ENCODE data around the gene SETBP1. TPM values are rescaled to one million over a fixed set of nuclear protein-coding genes. Genes with fewer than 3 reads are reported as not detected.

Gene SETBP1
- total RNA-seq, 1 donor from 2014 or later: 131 TPM

- peaks cover 7% of the 10 kb centered on the region for H3K4me1 Mint-ChIP-seq (ENCODE audit: unreplicated experiment)
- H3K36me3 Mint-ChIP-seq (ENCODE audit: low read depth, unreplicated experiment): no peaks in the 10 kb centered on the region
- no peak overlapping the region for H3K4me3 Mint-ChIP-seq (ENCODE audit: unreplicated experiment)
- TF ChIP-seq CTCF (IDR thresholded peaks at IDR 0.05; ENCODE audit: unreplicated experiment): no peak
- H3K27ac Mint-ChIP-seq (ENCODE audit: unreplicated experiment): no peak overlapping the region
- no peaks in the 10 kb centered on the region for H3K27me3 Mint-ChIP-seq (ENCODE audit: unreplicated experiment)
- DNase-seq (ENCODE audit: low spot score): no peak
- H3K9me3 Mint-ChIP-seq (ENCODE audit: unreplicated experiment): no peaks in the 10 kb centered on the region
Measured at GRCh38 chr18:44637210-44638033, 43.3 kb upstream of the SETBP1 start.

GRCh38 chr18:44638034-44638540, 42.6 kb upstream of the SETBP1 start:
- H3K9me3 Mint-ChIP-seq (ENCODE audit: unreplicated experiment): no peaks in the 10 kb centered on the region

GRCh38 chr18:44638811-44639210, 41.9 kb upstream of the SETBP1 start:
- no peak for DNase-seq (ENCODE audit: low spot score)
- H3K27me3 Mint-ChIP-seq (ENCODE audit: unreplicated experiment): no peaks in the 10 kb centered on the region
- no peak for TF ChIP-seq CTCF (IDR thresholded peaks at IDR 0.05; ENCODE audit: unreplicated experiment)
- H3K4me3 Mint-ChIP-seq (ENCODE audit: unreplicated experiment): no peak overlapping the region
- peaks cover 8% of the 10 kb centered on the region for H3K4me1 Mint-ChIP-seq (ENCODE audit: unreplicated experiment)
- H3K36me3 Mint-ChIP-seq (ENCODE audit: low read depth, unreplicated experiment): no peaks in the 10 kb centered on the region
- H3K9me3 Mint-ChIP-seq (ENCODE audit: unreplicated experiment): no peaks in the 10 kb centered on the region
- H3K27ac Mint-ChIP-seq (ENCODE audit: unreplicated experiment): no peak overlapping the region

More at GRCh38 chr18:44638034-44638540, 42.6 kb upstream of the SETBP1 start:
- no peak for TF ChIP-seq CTCF (IDR thresholded peaks at IDR 0.05; ENCODE audit: unreplicated experiment)
- Mint-ChIP-seq H3K27me3 (ENCODE audit: unreplicated experiment) (no peaks in the 10 kb centered on the region), H3K36me3 (ENCODE audit: low read depth, unreplicated experiment) (no peaks in the 10 kb centered on the region), H3K27ac (ENCODE audit: unreplicated experiment) (no peak overlapping the region), H3K4me1 (ENCODE audit: unreplicated experiment) (peaks cover 7% of the 10 kb centered on the region), H3K4me3 (ENCODE audit: unreplicated experiment) (no peak overlapping the region)
- no peak for DNase-seq (ENCODE audit: low spot score)

GRCh38 chr18:44643004-44643403, 37.7 kb upstream of the SETBP1 start:
- Mint-ChIP-seq H3K4me3 (ENCODE audit: unreplicated experiment) (no peak overlapping the region), H3K4me1 (ENCODE audit: unreplicated experiment) (peaks cover 5% of the 10 kb centered on the region)
- no peak for TF ChIP-seq CTCF (IDR thresholded peaks at IDR 0.05; ENCODE audit: unreplicated experiment)

GRCh38 chr18:44651478-44651877, 29.2 kb upstream of the SETBP1 start:
- no peak for TF ChIP-seq CTCF (IDR thresholded peaks at IDR 0.05; ENCODE audit: unreplicated experiment)
- H3K36me3 Mint-ChIP-seq (ENCODE audit: low read depth, unreplicated experiment): no peaks in the 10 kb centered on the region
- peaks cover 4% of the 10 kb centered on the region for H3K27me3 Mint-ChIP-seq (ENCODE audit: unreplicated experiment)
- peaks cover 3% of the 10 kb centered on the region for H3K4me1 Mint-ChIP-seq (ENCODE audit: unreplicated experiment)
- H3K9me3 Mint-ChIP-seq (ENCODE audit: unreplicated experiment): no peaks in the 10 kb centered on the region
- no peak overlapping the region for H3K4me3 Mint-ChIP-seq (ENCODE audit: unreplicated experiment)
- DNase-seq (ENCODE audit: low spot score): no peak
- no peak overlapping the region for H3K27ac Mint-ChIP-seq (ENCODE audit: unreplicated experiment)

More at GRCh38 chr18:44643004-44643403, 37.7 kb upstream of the SETBP1 start:
- no peak for DNase-seq (ENCODE audit: low spot score)
- Mint-ChIP-seq H3K27ac (ENCODE audit: unreplicated experiment) (no peak overlapping the region), H3K36me3 (ENCODE audit: low read depth, unreplicated experiment) (no peaks in the 10 kb centered on the region), H3K27me3 (ENCODE audit: unreplicated experiment) (peaks cover 1% of the 10 kb centered on the region), H3K9me3 (ENCODE audit: unreplicated experiment) (no peaks in the 10 kb centered on the region)

All from endothelial cell (in vitro differentiated cells).